Hair follicle dermal papilla cell (primary cell): ENCODE data around the gene RNPC3. TPM values are rescaled to one million over a fixed set of nuclear protein-coding genes. Genes with fewer than 3 reads are reported as not detected.

Experiments used
- total RNA-seq: library from RNA; depleted of rRNA; stranded (reverse); fragments of >200 nt; gene quantifications from 2 replicates; pipeline ENCODE4 v1.2.3, GENCODE V29; 2012

The RNPC3 gene
- total RNA-seq = 10.3 and 16.6 TPM in 2 replicates

GRCh38 chr1:103525607-103526507 is at the start of gene RNPC3:
Gene RNPC3, plus strand, starts transcription at chr1:103525699. Its CDS starts 372 bp downstream, at chr1:103526071.

DNA sequence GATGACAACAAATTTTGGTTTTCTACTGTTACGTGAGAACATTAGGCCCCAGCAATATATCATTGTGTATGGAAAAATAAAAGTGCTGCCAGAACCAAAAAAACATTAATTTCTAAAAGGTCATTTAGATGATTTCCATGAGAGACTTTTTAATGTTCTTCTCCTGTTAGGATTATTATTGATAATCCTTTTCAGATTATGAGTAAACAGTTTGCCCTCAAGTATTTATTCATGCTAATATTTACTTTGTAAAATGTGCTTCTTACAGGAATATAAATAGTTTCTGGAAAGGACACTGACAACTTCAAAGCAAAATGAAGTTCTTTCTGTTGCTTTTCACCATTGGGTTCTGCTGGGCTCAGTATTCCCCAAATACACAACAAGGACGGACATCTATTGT is 45.8 kb downstream of the RNPC3 start, which contains the start of gene AMY2B:
TSS of gene AMY2B (plus strand) at position 301 of the 400 bp plus-strand sequence. CDS start at position 315, 14 bp downstream.

Other genes with a start within 250 kb of the RNPC3 start
- 10.3 and 10.9 TPM in 2 replicates for gene AMY2B, start 45.9 kb downstream of the RNPC3 start, total RNA-seq
- gene AMY2A, start 91.7 kb downstream of the RNPC3 start, total RNA-seq = not detected in 2 replicates
- not detected in 2 replicates for gene AMY1A, start 130.1 kb downstream of the RNPC3 start, total RNA-seq
- gene AMY1B, start 170.5 kb downstream of the RNPC3 start, total RNA-seq = not detected in 2 replicates
- gene AMY1C, start 224.2 kb downstream of the RNPC3 start, total RNA-seq = not detected in 2 replicates